HepG2 (cell line): ENCODE measurements around the gene ARHGAP9. TPM values are rescaled to one million over a fixed set of nuclear protein-coding genes. Genes with fewer than 3 reads are reported as not detected.

Experiments used
- ARID3A ChIP-seq: IDR thresholded peaks from 2 replicates; pipeline ENCODE4 v1.6.1; 2012; ENCODE audit warnings: low read depth, low read length, improper control_type of control experiment
- ATF6 ChIP-seq: sonication (generic); formaldehyde crosslinking; conservative IDR thresholded peaks from 2 replicates; pipeline ENCODE4 v1.4.0; 2020; ENCODE audit warnings: missing genetic modification reagents
- CEBPB ChIP-seq: IDR thresholded peaks from 2 replicates; pipeline ENCODE4 v1.6.1; 2011; ENCODE audit warnings: low read depth, low read length, improper control_type of control experiment, borderline replicate concordance
- FOXO1 ChIP-seq: sonication (generic); formaldehyde crosslinking; IDR thresholded peaks from 2 replicates; pipeline ENCODE4 v1.4.0; 2020; ENCODE audit warnings: missing genetic modification reagents
- HDAC1 ChIP-seq: sonication (generic); formaldehyde crosslinking; IDR thresholded peaks from 2 replicates; pipeline ENCODE4 v1.5.1; 2020; ENCODE audit warnings: mild to moderate bottlenecking, missing genetic modification reagents
- HNRNPL ChIP-seq: fragments of 200-400 bp; formaldehyde crosslinking; IDR thresholded peaks from 2 replicates; pipeline ENCODE4 v1.6.1; 2017; ENCODE audit warnings: mild to moderate bottlenecking, low read depth, low read length
- MATR3 ChIP-seq: sonication (generic); formaldehyde crosslinking; IDR thresholded peaks from 2 replicates; pipeline ENCODE4 v1.4.0; 2020; ENCODE audit warnings: missing genetic modification reagents
- PHB2 ChIP-seq: fragments of 450-650 bp; IDR thresholded peaks from 2 replicates; pipeline ENCODE4 v1.6.1; 2018; ENCODE audit not compliant: partially characterized antibody
- SSRP1 ChIP-seq: IDR thresholded peaks from 2 replicates; pipeline ENCODE4 v1.6.1; 2016; ENCODE audit warnings: control low read depth
- TBL1XR1 ChIP-seq: fragments of 150-350 bp; IDR thresholded peaks from 2 replicates; pipeline ENCODE4 v1.6.1; 2014; ENCODE audit warnings: borderline replicate concordance, low read length; ENCODE audit not compliant: partially characterized antibody
- ZKSCAN8 ChIP-seq: IDR thresholded peaks from 2 replicates; pipeline ENCODE4 v1.6.1; 2016; ENCODE audit warnings: borderline replicate concordance, missing genetic modification reagents, missing compliant biosample characterization
- ZNF160 ChIP-seq: sonication (generic); formaldehyde crosslinking; IDR thresholded peaks from 2 replicates; pipeline ENCODE4 v1.8.0; 2022; ENCODE audit warnings: mild to moderate bottlenecking, inconsistent platforms, missing genetic modification reagents
- ZNF264 ChIP-seq: sonication (generic); formaldehyde crosslinking; IDR thresholded peaks from 2 replicates; pipeline ENCODE4 v1.4.0; 2020; ENCODE audit warnings: missing genetic modification reagents
- ZNF326 ChIP-seq: sonication (generic); formaldehyde crosslinking; IDR thresholded peaks from 2 replicates; pipeline ENCODE4 v1.4.0; 2020; ENCODE audit warnings: missing genetic modification reagents, borderline replicate concordance
- ZNF354B ChIP-seq: sonication (generic); formaldehyde crosslinking; IDR thresholded peaks from 2 replicates; pipeline ENCODE4 v1.8.0; 2022; ENCODE audit warnings: mild to moderate bottlenecking, missing genetic modification reagents
- ZNF510 ChIP-seq: sonication (generic); formaldehyde crosslinking; IDR thresholded peaks from 2 replicates; pipeline ENCODE4 v1.4.0; 2020; ENCODE audit warnings: low read depth, mild to moderate bottlenecking, missing genetic modification reagents
- ZNF615 ChIP-seq: sonication (generic); formaldehyde crosslinking; IDR thresholded peaks from 2 replicates; pipeline ENCODE4 v1.5.0; 2020; ENCODE audit warnings: mild to moderate bottlenecking, missing genetic modification reagents, borderline replicate concordance
- ZNF740 ChIP-seq: sonication (generic); formaldehyde crosslinking; IDR thresholded peaks from 2 replicates; pipeline ENCODE4 v1.4.0; 2020; ENCODE audit warnings: missing genetic modification reagents
- polyA plus RNA-seq, 8 experiments: library from polyadenylated mRNA; depleted of rRNA in 3 of 8; stranded (reverse) in 7 of 8; unstranded in 1 of 8; fragments of >200 nt; fragmentation: Illumina TruSeq in 4 of 8; extraction: Trizol in 4 of 8; gene quantifications; 2 replicates each; pipeline versions ENCODE4 v1.2.1 to v1.2.3, GENCODE V29; 2011 to 2016; ENCODE audit warnings: low read depth in 4 of 8, missing spikeins in 1 of 8, mixed read lengths in 1 of 8; ENCODE audit not compliant: insufficient read depth in 1 of 8
- total RNA-seq, 5 experiments: library from RNA; depleted of rRNA; stranded (reverse); fragments of >200 nt; fragmentation: Illumina TruSeq; extraction: Trizol; gene quantifications; 2 replicates each; pipeline ENCODE4 v1.2.3, GENCODE V29; 2016; ENCODE audit warnings: low read depth in 1 of 5
- TF ChIP-seq, protein P1 (sequence below): sonication (generic); formaldehyde crosslinking; IDR thresholded peaks from 2 replicates; pipeline ENCODE4 v1.9.0; 2021; ENCODE audit warnings: mild to moderate bottlenecking, missing genetic modification reagents

Gene ARHGAP9
- total and polyA plus RNA-seq, 2 of the 13 experiments (the other 11 are each of a cell fraction or from before 2014, with no cell fraction given): 0.18 to 1.2 TPM

- TF ChIP-seq, protein P1, sequence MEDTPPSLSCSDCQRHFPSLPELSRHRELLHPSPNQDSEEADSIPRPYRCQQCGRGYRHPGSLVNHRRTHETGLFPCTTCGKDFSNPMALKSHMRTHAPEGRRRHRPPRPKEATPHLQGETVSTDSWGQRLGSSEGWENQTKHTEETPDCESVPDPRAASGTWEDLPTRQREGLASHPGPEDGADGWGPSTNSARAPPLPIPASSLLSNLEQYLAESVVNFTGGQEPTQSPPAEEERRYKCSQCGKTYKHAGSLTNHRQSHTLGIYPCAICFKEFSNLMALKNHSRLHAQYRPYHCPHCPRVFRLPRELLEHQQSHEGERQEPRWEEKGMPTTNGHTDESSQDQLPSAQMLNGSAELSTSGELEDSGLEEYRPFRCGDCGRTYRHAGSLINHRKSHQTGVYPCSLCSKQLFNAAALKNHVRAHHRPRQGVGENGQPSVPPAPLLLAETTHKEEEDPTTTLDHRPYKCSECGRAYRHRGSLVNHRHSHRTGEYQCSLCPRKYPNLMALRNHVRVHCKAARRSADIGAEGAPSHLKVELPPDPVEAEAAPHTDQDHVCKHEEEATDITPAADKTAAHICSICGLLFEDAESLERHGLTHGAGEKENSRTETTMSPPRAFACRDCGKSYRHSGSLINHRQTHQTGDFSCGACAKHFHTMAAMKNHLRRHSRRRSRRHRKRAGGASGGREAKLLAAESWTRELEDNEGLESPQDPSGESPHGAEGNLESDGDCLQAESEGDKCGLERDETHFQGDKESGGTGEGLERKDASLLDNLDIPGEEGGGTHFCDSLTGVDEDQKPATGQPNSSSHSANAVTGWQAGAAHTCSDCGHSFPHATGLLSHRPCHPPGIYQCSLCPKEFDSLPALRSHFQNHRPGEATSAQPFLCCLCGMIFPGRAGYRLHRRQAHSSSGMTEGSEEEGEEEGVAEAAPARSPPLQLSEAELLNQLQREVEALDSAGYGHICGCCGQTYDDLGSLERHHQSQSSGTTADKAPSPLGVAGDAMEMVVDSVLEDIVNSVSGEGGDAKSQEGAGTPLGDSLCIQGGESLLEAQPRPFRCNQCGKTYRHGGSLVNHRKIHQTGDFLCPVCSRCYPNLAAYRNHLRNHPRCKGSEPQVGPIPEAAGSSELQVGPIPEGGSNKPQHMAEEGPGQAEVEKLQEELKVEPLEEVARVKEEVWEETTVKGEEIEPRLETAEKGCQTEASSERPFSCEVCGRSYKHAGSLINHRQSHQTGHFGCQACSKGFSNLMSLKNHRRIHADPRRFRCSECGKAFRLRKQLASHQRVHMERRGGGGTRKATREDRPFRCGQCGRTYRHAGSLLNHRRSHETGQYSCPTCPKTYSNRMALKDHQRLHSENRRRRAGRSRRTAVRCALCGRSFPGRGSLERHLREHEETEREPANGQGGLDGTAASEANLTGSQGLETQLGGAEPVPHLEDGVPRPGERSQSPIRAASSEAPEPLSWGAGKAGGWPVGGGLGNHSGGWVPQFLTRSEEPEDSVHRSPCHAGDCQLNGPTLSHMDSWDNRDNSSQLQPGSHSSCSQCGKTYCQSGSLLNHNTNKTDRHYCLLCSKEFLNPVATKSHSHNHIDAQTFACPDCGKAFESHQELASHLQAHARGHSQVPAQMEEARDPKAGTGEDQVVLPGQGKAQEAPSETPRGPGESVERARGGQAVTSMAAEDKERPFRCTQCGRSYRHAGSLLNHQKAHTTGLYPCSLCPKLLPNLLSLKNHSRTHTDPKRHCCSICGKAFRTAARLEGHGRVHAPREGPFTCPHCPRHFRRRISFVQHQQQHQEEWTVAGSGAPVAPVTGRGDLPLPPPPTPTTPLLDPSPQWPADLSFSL (CRISPR knock-in tag): no peak
- TF ChIP-seq MATR3 (CRISPR knock-in tag) (no peak), ZNF160 (CRISPR knock-in tag) (no peak), CEBPB (peak; percentile 71), ZKSCAN8 (no peak), HDAC1 (CRISPR knock-in tag) (peak; percentile 18; the same call in 1 of the 2 replicates), ZNF510 (CRISPR knock-in tag) (no peak), ATF6 (CRISPR knock-in tag) (0 out of 2 replicates have a peak, but pooled peaks have one; percentile 6), ZNF615 (CRISPR knock-in tag) (no peak), PHB2 (no peak), ZNF740 (CRISPR knock-in tag) (peak; percentile 80; the same call in 1 of the 2 replicates), HNRNPL (no peak), TBL1XR1 (no peak), ZNF264 (CRISPR knock-in tag) (no peak), ZNF326 (no peak), ZNF354B (CRISPR knock-in tag) (no peak), FOXO1 (CRISPR knock-in tag) (0 out of 2 replicates have a peak, but pooled peaks have one; percentile 7), ARID3A (no peak), SSRP1 (CRISPR knock-in tag) (0 out of 2 replicates have a peak, but pooled peaks have one; percentile 61)
Measured at GRCh38 chr12:57522887-57523705, 43.4 kb upstream of the ARHGAP9 start (continued).
